Endodermal cell (in vitro differentiated cells): ENCODE results near the gene FANCE. TPM values are rescaled to one million over a fixed set of nuclear protein-coding genes. Genes with fewer than 3 reads are reported as not detected.
A peak's percentile ranks its signal among the peaks of the same experiment; 100 is the strongest.

ENCODE experiments used
- DNase-seq: peaks from one replicate; pipeline ENCODE4 v3.0.0-alpha.2; 2017
- H3K27ac ChIP-seq: 2 replicates; pipeline ENCODE4 v1.5.1; 2013; ENCODE audit warnings: mild to moderate bottlenecking, low read depth, low read length, moderate library complexity
- H3K27me3 ChIP-seq: 2 replicates; pipeline ENCODE4 v1.6.1; 2013; ENCODE audit warnings: mild to moderate bottlenecking, low read length, moderate library complexity; ENCODE audit not compliant: insufficient read depth, control insufficient read depth, poor library complexity, severe bottlenecking
- H3K36me3 ChIP-seq: 2 replicates; pipeline ENCODE4 v1.7.0; 2013; ENCODE audit warnings: mild to moderate bottlenecking, low read length, moderate library complexity; ENCODE audit not compliant: control insufficient read depth, insufficient read depth
- H3K4me1 ChIP-seq: one replicate; pipeline ENCODE4 v1.7.0; 2013; ENCODE audit warnings: low read length; ENCODE audit not compliant: control insufficient read depth, insufficient read depth
- H3K4me3 ChIP-seq: 2 replicates; pipeline ENCODE4 v1.5.1; 2013; ENCODE audit warnings: mild to moderate bottlenecking, low read length, moderate library complexity
- H3K9ac ChIP-seq: 2 replicates; pipeline ENCODE4 v1.6.1; 2013; ENCODE audit warnings: mild to moderate bottlenecking, low read length, moderate library complexity; ENCODE audit not compliant: poor library complexity, severe bottlenecking; ENCODE audit errors: extremely low read depth
- H3K9me3 ChIP-seq: 2 replicates; pipeline ENCODE4 v1.6.1; 2013; ENCODE audit warnings: mild to moderate bottlenecking, low read length, moderate library complexity; ENCODE audit not compliant: control insufficient read depth
- H3K27ac Mint-ChIP-seq: 2 replicates; pipeline ENCODE4 v1.8.0; 2020; ENCODE audit warnings: mixed read lengths
- H3K27me3 Mint-ChIP-seq: 2 replicates; pipeline ENCODE4 v1.8.0; 2021; ENCODE audit warnings: mild to moderate bottlenecking, mixed read lengths; ENCODE audit not compliant: insufficient read depth
- H3K36me3 Mint-ChIP-seq: 2 replicates; pipeline ENCODE4 v1.8.0; 2020; ENCODE audit warnings: low read depth, mixed read lengths
- H3K4me1 Mint-ChIP-seq: 2 replicates; pipeline ENCODE4 v1.8.0; 2020; ENCODE audit warnings: mixed read lengths
- H3K4me3 Mint-ChIP-seq: 2 replicates; pipeline ENCODE4 v1.8.0; 2020; ENCODE audit warnings: mild to moderate bottlenecking, moderate library complexity, mixed read lengths
- H3K9me3 Mint-ChIP-seq: 2 replicates; pipeline ENCODE4 v1.8.0; 2020; ENCODE audit warnings: mild to moderate bottlenecking, mixed read lengths
- WGBS, 2 experiments: methylation state at CpG; one replicate each; pipeline versions ENCODE4 v1.1.5 to v1.1.7; 2013; ENCODE audit warnings: missing lambda C conversion rate in 2 of 2, mixed read lengths in 1 of 2; ENCODE audit not compliant: insufficient coverage in 1 of 2, insufficient read length in 1 of 2; 5-methylcytosine and 5-hydroxymethylcytosine counted together
- total RNA-seq, 2 donors: library from RNA; stranded (reverse); fragmentation: NEBNext Ultra II Directional in 1 of 2; extraction: Animal tissue kit (Norgen Biotek cat#: 25700) in 1 of 2; gene quantifications; 2 replicates in 1 of 2; 3 replicates in 1 of 2; pipeline ENCODE4 v1.2.1, GENCODE V29; 2021
- TF ChIP-seq, protein P1 (sequence below): fragments of 200-600 bp; sonication (generic); conservative IDR thresholded peaks from 2 replicates; pipeline ENCODE4 v1.5.0; 2021; ENCODE audit warnings: antibody characterized with exemption, mild to moderate bottlenecking

The FANCE gene
- total RNA-seq, 2 donors from 2014 or later: 13.5 to 16.4 TPM

DNA sequence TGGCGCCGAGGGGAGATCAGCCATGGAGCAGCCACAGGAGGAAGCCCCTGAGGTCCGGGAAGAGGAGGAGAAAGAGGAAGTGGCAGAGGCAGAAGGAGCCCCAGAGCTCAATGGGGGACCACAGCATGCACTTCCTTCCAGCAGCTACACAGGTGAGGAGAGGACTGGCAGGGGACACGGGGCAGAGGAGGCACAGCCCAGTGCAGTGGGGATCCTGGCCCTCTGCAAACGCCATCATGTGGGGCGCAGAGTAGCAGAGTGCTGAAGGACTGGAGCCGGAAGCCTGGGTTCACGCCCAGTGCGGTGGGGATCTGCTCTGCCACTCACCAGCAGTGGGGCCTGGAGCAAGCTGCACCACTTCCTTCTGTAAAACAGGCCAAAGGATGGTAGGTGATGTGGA is 41.1 kb upstream of the FANCE start:
- H3K4me1 ChIP-seq: no peaks in the 10 kb centered on the region
- H3K36me3 Mint-ChIP-seq: peaks cover 3% of the 10 kb centered on the region
- H3K4me3 Mint-ChIP-seq: no peak overlapping the region
- DNase-seq: no peak
- H3K27ac Mint-ChIP-seq: peak overlapping the region; percentile 21
- TF ChIP-seq, protein P1, sequence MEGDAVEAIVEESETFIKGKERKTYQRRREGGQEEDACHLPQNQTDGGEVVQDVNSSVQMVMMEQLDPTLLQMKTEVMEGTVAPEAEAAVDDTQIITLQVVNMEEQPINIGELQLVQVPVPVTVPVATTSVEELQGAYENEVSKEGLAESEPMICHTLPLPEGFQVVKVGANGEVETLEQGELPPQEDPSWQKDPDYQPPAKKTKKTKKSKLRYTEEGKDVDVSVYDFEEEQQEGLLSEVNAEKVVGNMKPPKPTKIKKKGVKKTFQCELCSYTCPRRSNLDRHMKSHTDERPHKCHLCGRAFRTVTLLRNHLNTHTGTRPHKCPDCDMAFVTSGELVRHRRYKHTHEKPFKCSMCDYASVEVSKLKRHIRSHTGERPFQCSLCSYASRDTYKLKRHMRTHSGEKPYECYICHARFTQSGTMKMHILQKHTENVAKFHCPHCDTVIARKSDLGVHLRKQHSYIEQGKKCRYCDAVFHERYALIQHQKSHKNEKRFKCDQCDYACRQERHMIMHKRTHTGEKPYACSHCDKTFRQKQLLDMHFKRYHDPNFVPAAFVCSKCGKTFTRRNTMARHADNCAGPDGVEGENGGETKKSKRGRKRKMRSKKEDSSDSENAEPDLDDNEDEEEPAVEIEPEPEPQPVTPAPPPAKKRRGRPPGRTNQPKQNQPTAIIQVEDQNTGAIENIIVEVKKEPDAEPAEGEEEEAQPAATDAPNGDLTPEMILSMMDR: no peak
- no peaks in the 10 kb centered on the region for H3K36me3 ChIP-seq
- H3K27me3 ChIP-seq: no peaks in the 10 kb centered on the region
- H3K27ac ChIP-seq: no peak overlapping the region
- H3K9ac ChIP-seq: no peak overlapping the region
- no peaks in the 10 kb centered on the region for H3K9me3 ChIP-seq
- H3K27me3 Mint-ChIP-seq: no peaks in the 10 kb centered on the region
- H3K4me1 Mint-ChIP-seq: peaks cover 10% of the 10 kb centered on the region
- no peak overlapping the region for H3K4me3 ChIP-seq
- H3K9me3 Mint-ChIP-seq: no peaks in the 10 kb centered on the region
- 92 to 95% methylated on average over 6 to 9 of the region's 9 CpGs for WGBS, 2 experiments

DNA sequence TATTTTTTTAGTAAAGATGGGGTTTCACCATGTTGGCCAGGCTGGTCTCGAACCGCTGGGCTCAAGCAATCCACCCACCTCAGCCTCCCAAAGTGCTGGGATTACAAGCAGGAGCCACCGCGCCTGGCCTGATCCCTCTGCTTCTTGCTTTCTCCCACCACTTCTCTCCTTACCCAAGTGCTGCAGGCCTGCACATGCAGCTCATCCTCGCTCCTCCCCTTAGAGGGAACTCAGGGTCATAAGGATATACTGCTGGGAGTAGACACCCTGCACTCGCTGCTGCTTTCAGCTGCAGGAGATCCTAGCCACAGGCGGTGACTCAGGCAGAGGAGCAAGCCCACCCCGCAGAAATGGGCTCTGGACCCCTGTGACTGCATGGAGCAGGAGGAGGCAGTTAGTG is 40.0 kb upstream of the FANCE start:
- 78 to 91% methylated on average over 5 to 8 of the region's 8 CpGs for WGBS, 2 experiments
- peaks cover 3% of the 10 kb centered on the region for H3K36me3 Mint-ChIP-seq
- H3K27me3 Mint-ChIP-seq: no peaks in the 10 kb centered on the region
- TF ChIP-seq, protein P1: no peak
- Histone ChIP-seq H3K4me3 (no peak overlapping the region), H3K27ac (no peak overlapping the region), H3K36me3 (no peaks in the 10 kb centered on the region), H3K27me3 (no peaks in the 10 kb centered on the region), H3K9me3 (no peaks in the 10 kb centered on the region), H3K4me1 (no peaks in the 10 kb centered on the region), H3K9ac (no peak overlapping the region)
- H3K4me1 Mint-ChIP-seq: peaks cover 10% of the 10 kb centered on the region
- H3K4me3 Mint-ChIP-seq: no peak overlapping the region
- no peak for DNase-seq
- H3K9me3 Mint-ChIP-seq: no peaks in the 10 kb centered on the region
- H3K27ac Mint-ChIP-seq: no peak overlapping the region

DNA sequence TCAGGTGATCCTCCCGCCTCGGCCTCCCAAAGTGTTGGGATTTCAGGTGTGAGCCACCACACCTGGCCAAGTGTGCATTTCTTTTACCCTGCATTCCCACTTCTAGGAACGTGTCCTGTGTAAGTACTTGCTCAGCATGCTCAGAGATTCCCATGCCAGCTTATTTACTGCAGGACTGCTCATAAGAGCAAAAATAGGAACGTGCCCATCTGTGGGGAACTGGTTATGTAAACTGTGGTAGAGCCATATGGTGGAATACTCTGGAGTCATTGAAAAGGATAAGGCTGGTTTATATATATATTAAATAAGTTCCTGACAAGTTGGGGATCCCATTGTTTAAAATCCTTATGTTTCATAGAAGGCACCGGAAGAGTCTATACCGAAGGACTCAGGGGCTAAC is 38.2 kb upstream of the FANCE start:
- Histone ChIP-seq H3K36me3 (no peaks in the 10 kb centered on the region), H3K9ac (no peak overlapping the region), H3K4me3 (no peak overlapping the region), H3K9me3 (no peaks in the 10 kb centered on the region), H3K27me3 (no peaks in the 10 kb centered on the region), H3K27ac (no peak overlapping the region), H3K4me1 (no peaks in the 10 kb centered on the region)
- Mint-ChIP-seq H3K9me3 (no peaks in the 10 kb centered on the region), H3K4me3 (no peak overlapping the region), H3K4me1 (peaks cover 10% of the 10 kb centered on the region), H3K27me3 (no peaks in the 10 kb centered on the region), H3K36me3 (peaks cover 3% of the 10 kb centered on the region), H3K27ac (no peak overlapping the region)
- WGBS, 2 experiments: 92% methylated on average over 6 of the region's 6 CpGs
- TF ChIP-seq, protein P1: no peak
- no peak for DNase-seq
